NCI-H128 (cell line): ENCODE measurements around the gene VWA3B.
"Not testable (repeated sequence)": the region's sequence is repeated elsewhere in the genome, so short reads cannot be mapped to it uniquely, and the experiment has no call there.

Source experiments
- DNase-seq: peaks from one replicate; lab custom pipeline; 2025; ENCODE audit not compliant: unreplicated experiment; lab: John Stamatoyannopoulos, UW

The VWA3B gene, protein sequence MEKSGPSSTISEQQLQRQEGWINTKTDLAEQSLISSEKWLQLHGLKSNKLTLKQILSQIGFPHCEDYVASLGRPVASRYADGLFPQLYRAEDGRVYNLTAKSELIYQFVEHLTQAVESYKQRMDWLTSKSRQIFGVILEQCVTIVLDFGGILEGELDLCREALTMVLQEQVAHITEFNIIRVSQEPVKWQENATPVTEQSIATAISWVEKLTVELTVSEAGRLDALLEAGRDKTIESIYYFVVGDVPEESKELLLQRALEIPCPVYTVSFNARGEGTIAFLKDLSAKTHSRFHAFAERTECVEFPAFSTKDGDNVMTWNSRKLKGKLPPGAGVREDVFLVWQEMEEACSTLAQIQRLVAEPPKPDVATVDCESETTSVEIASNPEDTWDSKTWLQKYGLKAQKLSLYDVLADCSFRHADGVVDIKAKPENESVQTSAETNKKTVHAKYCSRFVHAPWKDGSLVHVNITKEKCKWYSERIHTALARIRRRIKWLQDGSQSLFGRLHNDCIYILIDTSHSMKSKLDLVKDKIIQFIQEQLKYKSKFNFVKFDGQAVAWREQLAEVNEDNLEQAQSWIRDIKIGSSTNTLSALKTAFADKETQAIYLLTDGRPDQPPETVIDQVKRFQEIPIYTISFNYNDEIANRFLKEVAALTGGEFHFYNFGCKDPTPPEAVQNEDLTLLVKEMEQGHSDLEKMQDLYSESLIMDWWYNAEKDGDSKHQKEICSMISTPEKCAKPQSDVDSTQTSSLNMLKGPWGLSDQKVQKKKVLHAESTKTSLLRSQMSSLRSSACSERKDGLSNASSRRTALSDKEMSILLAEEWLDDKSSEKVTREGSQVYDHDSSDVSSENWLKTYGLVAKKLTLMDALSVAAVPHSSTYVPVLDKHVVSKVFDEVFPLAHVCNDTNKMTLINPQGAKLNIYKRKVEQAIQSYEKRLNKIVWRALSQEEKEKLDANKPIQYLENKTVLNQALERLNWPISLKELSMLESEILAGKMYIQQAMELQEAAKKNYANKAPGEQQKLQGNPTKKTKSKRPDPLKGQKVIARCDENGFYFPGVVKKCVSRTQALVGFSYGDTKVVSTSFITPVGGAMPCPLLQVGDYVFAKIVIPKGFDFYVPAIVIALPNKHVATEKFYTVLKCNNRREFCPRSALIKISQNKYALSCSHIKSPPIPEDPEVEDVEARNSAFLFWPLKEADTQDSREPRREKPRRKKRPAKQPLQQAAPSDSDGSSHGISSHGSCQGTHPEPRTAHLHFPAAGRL (N-terminal part only)

DNA sequence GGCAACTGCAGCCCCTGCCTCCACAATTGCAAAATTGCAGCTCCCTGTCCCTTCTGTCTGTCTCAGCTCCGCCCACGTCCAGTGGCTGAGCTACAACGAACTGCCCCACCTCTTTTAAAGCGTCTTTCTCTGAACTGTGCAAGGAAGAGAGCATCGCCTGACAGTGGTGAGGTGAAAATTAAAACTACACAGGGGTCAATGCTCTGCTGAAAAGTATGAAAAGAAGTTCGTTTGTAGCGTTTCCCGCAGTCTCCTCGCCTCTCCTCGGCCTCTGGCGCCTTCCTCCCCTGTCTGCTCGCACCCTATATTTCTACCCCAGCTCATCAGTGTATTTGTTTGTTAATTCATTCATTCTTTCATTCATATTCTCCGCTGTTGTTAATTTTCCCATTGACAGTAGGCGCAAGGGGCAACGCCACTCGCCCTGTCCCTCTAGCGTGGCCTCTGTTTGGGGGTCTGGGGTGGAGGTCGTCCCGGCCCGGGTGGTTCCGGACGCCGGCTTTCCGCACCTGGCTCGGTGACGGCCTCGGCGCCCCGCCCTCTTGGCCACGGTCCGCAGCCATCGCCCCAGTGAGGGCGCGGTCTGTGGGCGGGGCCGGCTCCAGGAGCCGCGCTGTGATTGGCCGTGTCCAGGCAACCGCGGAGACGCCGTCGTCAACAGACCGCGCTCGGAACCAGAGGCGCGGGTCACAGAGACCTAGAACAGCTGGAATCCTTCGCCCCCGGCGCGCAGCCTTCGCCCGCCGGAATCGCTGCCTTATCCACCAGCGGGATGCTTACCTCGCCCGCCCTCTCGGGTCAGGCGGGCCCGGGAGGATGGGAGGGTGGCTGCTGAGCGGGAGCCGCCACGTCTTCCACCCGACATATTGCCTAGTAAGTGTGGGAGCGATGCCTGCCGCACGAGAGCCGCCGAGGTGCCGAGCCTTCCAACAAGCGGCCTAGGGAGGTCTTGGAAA lies at the start of gene VWA3B:
Gene VWA3B, plus strand, starts transcription at position 677 of the 956 bp plus-strand sequence. CDS start 5,926 bp downstream, outside the sequence.
- peak; percentile 38 for DNase-seq

DNA sequence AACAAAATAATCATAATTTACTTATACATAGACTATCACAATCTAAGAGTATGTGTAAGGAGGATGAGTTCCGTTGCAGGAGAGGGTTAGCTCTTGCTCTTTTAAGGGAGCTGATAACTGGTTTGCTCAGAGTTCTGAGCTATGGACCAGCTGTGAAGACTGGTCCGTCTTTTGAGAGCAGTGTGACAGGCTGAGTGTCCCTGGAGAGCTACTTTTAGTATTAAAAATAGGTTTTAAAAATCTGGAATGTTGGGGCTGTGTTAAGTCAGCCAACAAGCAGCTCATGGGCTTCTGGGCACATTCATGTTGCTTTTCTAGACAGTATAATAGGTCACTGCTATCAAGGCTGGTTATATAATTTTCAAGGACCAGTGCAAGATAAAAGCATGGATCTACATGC lies 49.8 kb upstream of the VWA3B start:
- DNase-seq: no peak

GRCh38 chr2:98037666-98038336 lies 49.2 kb upstream of the VWA3B start:
- no peak for DNase-seq

DNA sequence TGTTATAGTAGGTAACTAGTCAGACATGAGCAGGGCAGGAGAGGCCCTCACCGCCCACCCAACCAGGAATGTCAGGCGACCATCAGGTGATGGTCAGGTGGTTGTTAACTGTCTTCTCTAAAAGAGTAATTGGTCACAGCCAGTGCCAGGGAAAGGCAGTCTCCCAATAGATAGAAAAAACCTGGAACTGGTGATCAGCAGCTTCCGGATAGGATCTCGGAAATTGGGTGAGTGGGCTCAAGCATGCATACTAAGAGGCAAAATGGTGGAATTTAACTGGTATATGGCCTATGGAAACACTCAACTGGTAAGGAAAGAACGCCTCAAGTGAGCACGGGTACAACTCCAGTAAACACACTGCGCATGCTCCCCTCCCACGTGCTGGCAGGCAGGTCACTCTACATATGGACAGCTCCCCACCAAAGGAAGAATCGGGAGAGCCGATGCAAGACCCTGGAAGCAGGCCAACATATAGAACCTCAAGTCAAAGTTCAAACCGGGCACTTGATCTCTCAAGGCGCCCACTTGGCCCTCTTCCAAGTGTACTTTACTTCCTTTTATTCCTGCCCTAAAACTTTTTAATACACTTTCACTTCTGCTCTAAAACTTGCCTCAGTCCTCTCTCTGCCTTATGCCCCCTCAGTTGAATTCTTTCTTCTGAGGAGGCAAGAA lies 47.7 kb upstream of the VWA3B start:
- no peak for DNase-seq

DNA sequence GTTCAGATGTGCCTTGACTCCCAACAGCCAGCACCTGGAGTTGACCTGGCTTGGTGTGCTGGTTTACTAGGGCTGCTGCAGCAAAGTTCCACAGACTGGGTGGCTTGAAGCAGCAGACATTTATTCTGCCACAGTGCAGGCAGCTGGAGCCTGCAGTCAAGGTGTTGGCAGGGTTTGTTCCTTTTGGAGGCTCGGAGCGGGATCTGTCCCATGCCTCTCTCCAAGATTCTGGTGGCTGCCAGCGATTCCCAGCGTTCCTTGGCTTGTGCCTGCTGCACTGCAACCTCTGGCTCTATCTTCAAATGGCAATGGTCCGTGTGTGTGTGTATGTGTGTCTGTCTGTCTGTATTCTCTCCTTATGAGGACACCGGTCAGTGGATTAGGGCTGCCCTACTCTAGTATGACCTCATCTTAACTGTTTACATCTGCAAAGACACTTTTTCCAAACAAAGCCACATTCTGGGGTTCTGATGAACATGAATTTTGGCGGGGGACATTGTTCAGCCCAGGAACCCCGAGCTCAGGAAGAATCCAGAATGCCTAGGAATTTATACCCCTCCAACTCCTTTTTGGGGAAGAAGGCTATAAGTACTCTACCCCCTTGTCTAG lies 46.5 kb upstream of the VWA3B start:
- no peak for DNase-seq

GRCh38 chr2:98043101-98043500 lies 43.9 kb upstream of the VWA3B start:
- no peak for DNase-seq

DNA sequence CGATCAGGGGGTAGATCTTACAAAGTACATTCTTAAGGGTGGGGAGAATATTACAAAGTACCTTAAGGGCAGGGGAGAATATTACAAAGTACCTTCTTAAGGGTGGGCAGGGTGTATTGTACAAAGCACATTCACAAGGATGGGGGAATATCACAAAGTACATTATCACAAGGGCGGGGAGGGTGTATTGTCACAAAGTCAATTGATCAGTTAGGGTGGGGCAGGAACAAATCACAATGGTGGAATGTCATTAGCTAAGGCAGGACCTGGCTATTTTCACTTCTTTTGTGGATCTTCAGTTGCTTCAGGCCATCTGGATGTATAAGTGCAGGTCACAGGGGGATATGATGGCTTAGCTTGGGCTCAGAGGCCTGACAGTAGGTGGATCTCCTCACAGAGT lies 42.2 kb upstream of the VWA3B start:
- DNase-seq: not testable (repeated sequence)

DNA sequence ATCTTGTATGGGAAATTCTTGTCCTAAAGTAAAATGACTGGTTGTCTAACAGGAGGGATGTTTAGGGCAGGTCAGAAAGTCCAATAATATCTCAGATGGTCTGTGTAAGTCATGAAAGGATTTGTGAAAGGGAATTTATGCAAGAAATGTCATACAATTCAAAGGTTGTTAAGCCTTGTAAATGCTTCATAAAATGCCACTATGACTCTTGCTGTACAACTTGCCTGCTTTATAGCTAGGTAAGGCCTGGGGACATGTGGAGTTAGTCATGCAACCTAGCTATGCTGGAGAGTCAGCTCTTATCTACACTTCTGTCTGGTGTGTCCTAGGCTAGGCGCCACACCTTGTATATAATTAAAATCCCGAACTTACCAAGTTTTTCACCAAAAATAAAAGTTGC lies 36.9 kb upstream of the VWA3B start:
- no peak for DNase-seq

DNA sequence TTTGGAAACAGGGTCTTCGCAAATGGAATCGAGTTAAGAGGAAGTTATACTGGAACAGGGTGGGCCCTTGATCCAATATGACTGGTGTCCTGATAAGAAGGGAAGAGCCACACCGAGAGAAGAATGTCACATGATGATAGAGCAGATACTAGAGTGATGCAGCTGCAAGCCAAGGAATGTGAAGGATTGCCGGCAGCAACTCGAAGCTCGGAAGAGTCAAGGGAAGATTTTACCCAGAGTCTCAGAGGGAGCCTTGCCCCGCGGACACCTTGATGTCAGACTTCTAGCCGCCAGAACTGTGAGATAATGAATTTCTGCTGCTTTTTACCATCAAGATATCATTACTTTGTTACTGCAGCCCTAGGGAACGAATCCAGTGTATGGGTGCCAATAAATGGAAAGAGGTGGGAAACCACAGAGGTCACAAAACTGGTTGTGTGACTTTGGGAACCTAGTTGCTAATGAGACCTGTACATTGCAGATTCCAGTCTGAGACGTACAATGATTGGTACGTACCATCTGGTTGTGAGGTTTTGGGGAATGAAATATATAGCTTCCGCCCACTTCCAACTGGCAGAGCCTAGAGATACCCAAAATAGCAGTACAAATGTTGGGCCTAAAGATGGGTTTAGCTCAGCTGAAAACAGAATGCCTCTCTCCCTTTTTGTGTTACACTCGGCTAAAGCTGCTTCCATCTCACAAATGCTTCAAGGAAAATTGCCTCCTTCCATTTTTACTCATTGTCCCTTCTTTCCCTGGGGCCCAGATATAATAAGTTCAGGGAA lies 28.6 kb upstream of the VWA3B start:
- no peak for DNase-seq

- DNase-seq: no peak
Measured at GRCh38 chr2:98060277-98060676, 26.7 kb upstream of the VWA3B start.

DNA sequence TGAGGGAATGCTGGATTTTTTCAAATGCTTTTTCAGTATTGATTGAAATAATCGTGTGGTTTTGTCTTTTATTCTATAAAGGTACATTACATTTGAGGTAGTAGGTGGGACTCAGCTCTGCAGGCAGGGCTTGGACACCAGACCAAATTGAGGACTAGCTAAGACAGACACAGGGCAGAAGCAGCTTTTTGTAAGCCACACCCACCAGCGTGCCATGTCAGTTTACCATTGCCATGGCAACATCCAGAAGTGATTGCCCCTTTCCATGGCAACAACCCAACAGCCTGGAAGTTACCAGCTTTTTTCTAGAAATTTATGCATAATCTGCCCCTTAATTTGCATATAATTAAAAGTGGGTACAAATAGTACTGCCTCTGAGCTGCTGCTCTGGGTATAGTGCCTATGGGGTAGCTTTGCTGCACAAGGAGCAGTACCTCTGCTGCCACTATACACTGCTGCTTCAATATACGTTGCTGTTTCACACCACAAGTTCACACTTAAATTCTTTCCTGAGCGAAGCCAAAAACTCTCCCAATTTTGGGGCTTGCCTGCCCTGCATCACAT lies 23.6 kb upstream of the VWA3B start:
- DNase-seq: no peak

- no peak for DNase-seq
Measured at GRCh38 chr2:98065808-98066207, 21.2 kb upstream of the VWA3B start.

GRCh38 chr2:98067160-98067559 lies 19.8 kb upstream of the VWA3B start:
- no peak for DNase-seq

DNA sequence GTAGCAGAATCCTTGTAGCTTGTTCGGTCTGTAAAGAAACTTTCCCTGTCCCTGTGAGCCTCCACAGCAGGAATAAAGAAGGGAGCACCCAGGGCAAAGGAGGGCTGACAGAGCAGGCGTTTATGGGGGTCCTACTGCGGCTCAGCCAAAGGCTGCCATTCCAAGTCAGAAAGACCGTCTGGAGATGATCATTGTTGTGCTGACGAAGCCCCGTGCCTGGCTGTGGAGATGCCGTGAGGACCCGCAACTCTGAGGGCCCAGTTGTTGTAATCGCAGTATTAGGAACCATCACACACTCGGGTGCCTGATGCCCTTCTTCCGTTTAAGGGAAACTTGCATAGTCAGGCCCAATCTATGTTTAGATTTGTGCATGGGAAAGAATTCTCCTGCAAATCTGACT lies 16.9 kb upstream of the VWA3B start:
- no peak for DNase-seq

- DNase-seq: no peak
Measured at GRCh38 chr2:98072442-98072841, 14.5 kb upstream of the VWA3B start.

DNA sequence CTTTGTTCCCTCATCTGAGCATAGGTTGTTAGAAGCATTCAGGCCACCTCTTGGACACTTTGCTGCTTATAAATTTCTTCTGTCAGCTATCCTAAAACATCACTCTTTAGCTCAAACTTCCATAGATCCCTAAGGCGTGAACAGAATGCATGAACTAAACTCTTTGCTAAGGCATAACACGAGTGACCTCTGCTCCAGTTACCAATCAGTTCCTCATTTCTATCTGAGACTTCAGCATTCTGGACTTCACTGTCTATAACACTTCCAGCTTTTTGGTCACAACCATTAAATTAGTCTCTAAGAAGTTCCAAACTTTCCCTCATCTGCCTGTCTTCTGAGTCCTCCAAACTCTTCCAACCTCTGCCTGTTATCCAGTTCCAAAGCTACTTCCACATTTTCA lies 8.3 kb upstream of the VWA3B start:
- no peak for DNase-seq

DNA sequence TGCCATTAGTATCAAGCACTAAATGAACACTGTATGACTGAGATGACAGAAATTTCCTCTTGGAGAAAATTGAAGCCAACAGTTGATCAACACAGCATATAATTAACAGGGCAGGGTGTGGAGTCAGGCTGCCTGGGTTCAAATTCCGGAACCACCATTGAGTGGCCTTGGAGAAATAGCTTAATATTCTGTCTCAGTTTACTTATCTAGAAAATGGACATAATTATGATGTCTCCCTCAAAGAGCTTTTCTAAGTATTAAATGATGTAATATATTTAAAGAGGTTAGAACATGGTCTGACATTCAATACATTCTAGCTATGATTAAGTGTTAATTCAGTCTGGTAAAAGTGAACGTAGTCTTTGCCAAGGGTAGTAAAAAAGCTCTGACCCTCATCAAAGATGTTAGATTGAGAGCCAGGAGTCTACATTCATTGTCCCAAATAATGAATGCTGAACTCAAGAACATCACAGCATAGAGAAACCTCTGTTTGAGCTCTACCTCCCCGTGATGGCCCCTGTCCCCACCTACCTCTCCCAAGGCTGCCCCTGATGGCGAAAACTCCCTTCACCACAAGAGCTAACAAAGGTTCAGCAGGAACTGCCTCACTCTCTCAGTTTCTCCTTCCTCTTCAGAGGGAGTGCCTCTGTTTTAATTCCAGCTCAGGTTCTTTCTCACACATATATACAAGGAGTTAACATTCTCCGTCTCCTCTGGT lies 2.7 kb upstream of the VWA3B start:
- DNase-seq: no peak
